HG02884 (cell line): Measurements from ENCODE around the gene RAD18.

ENCODE experiments used
- ATAC-seq: cut with Tn5 transposase; IDR thresholded peaks from one replicate; pipeline ENCODE4 v1.9.1; 2021; ENCODE audit warnings: mild to moderate bottlenecking, moderate library complexity; ENCODE audit not compliant: unreplicated experiment

RAD18 gene

DNA sequence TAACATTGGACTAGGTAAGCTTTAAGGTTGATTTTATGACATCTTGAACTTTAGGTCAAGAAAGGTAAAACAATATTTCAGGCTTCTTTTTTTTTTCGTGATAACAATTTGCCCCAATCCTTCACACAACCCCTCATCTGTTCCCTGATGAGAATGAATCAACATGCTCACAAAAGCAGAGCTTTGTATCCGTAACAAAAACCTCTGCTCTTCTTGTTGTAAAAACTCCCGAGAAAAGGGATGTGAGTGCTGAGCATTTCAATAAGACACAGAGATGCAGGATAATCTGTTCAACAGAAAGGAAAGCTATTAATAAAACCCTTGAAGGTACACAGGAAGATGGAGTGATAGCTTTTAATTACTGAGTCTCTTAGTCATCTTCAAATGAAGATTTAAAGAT is 94.3 kb downstream of the RAD18 start:
- ATAC-seq: no peak

DNA sequence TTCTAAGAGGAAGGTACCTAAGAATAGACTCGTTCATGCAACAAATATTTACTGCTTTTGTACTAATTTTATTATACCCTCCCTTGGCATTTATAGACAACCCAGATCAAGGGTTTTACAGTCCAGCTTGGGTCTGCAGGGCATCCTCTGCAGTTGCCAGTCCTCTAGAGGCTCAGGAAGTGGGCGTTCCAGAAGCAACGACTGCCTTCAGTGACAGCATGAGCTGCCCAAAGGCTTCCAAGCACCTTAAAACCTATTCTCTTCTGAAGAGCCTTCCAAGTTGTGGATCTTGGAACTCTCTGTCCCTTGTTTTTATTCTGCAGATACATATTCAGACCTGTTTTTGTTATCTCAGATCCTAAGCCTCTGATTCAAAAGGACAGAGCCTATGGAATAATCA is 95.6 kb downstream of the RAD18 start:
- ATAC-seq: no peak

DNA sequence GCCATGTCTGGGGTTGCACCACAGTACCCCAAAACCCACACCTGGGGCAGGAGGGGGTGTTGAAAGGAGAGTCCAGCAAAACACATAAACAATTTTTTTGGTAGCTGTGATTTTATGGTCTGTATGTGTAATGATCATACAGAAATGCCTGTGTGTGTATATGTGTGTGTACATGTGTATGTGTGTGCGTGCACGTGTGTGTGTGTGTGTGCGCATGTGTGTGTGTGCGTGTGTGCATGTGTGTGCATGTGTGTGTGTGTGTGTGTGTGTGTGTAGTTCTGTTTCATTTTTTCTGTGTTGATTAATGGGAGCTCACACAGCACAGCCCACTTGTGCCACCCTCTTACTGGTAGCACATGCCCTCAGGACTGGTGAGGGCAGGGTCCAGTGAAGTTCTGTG is 97.6 kb downstream of the RAD18 start:
- no peak for ATAC-seq

- no peak for ATAC-seq
These were observed 98.6 kb downstream of the RAD18 start for GRCh38 chr3:8864402-8865350.

- no peak for ATAC-seq
These were observed 99.4 kb downstream of the RAD18 start for GRCh38 chr3:8863891-8864290.

DNA sequence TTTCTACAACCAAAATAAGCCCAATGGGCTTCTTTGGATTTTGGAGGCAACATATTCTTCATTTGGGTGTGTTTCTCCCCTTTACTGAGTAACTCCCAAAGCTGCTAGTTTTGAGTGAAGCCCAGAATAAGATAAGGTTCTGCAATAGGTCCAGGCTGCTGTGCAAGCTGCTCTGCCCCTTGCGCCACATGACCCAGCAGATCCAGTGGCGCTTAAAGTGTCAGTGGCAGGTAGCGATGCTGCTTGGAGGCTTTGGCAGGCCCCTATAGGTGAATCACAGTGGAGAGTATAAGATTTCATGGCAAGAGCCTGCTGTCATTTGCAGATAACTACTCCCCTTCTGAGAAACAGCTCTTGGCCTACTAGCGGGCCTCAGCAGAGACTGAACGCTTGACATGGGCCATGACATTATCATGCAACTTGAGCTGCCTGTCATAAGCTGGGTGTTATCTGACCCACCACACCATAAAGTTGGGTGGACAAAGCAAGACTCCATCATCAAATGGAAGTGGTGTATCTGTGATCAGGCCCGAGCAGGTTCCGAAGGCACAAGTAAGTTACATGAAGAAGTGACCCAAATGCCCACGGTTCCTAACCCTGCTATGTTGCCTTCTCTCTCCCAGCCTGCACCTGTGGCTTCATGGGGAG is 105.4 kb downstream of the RAD18 start:
- no peak for ATAC-seq

DNA sequence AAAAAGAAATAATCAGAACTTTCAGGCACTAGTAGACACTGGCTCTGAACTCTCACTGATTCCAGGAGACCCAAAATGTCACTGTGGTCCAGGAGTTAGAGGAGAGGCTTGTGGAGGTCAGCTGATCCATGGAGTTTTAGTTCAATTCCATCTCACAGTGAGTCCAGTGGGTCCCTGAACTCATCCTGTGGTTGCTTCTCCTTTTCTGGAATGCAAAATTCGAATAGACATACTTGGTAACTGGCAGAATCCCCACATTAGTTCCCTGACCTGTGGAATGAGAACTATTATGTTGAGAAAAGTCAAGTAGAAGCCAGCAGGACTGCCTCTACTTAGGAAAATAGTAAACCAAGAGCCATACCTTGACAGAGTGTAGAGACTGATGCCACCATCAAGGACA is 106.6 kb downstream of the RAD18 start:
- no peak for ATAC-seq

DNA sequence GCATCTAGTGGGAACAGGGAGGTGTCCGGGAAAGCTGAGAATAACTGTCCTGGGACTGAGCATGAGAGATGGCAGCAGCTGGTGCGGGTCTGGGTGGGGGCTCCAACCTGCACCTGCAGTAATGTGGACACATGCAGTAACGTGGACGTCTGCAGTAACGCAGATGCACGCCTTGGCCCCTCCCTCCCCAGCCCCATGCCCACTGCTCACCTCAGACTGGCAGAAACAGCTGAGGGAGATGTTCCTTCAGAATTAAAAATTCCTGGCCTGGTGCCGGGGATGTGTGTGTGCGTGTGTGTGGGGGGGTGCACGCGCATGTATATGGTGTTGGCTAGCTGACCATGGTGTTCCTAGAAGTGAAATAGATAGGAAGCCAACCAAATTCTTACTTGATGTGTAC is 107.2 kb downstream of the RAD18 start:
- ATAC-seq: no peak

- ATAC-seq: no peak
These were observed 108.6 kb downstream of the RAD18 start for GRCh38 chr3:8854656-8855055.

- ATAC-seq: no peak
These were observed 110.2 kb downstream of the RAD18 start for GRCh38 chr3:8853081-8853480.

GRCh38 chr3:8852511-8852910 is 110.8 kb downstream of the RAD18 start:
- no peak for ATAC-seq

GRCh38 chr3:8851703-8852102 is 111.6 kb downstream of the RAD18 start:
- ATAC-seq: no peak

GRCh38 chr3:8848696-8849131 is 114.6 kb downstream of the RAD18 start:
- no peak for ATAC-seq

GRCh38 chr3:8847317-8847716 is 116.0 kb downstream of the RAD18 start:
- ATAC-seq: no peak

GRCh38 chr3:8846176-8846575 is 117.1 kb downstream of the RAD18 start:
- ATAC-seq: no peak

DNA sequence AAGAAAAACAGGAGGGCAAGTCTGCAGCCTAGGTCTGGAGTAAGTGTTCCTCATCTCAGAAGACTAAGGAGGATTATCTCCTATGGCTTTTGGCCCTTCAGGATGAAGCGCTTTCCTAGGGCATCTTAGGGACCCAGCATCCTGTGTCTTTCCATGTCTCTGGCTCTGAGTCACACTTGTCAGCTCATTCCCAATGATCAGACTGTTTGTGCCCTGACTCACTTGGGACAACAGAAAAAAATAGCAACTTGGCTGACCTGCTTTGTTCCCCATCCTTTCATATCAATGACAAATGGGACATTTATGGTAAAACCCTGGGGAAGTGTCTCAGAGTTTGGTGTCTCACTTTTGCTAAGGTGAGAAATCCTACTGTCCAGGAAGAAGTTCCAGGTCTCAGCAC is 117.6 kb downstream of the RAD18 start:
- no peak for ATAC-seq

- no peak for ATAC-seq
These were observed 119.9 kb downstream of the RAD18 start for GRCh38 chr3:8843347-8843746.

GRCh38 chr3:8842293-8842692 is 121.0 kb downstream of the RAD18 start:
- no peak for ATAC-seq

GRCh38 chr3:8841472-8841871 is 121.8 kb downstream of the RAD18 start:
- ATAC-seq: no peak

- ATAC-seq: no peak
These were observed 122.7 kb downstream of the RAD18 start for GRCh38 chr3:8840556-8840955.

DNA sequence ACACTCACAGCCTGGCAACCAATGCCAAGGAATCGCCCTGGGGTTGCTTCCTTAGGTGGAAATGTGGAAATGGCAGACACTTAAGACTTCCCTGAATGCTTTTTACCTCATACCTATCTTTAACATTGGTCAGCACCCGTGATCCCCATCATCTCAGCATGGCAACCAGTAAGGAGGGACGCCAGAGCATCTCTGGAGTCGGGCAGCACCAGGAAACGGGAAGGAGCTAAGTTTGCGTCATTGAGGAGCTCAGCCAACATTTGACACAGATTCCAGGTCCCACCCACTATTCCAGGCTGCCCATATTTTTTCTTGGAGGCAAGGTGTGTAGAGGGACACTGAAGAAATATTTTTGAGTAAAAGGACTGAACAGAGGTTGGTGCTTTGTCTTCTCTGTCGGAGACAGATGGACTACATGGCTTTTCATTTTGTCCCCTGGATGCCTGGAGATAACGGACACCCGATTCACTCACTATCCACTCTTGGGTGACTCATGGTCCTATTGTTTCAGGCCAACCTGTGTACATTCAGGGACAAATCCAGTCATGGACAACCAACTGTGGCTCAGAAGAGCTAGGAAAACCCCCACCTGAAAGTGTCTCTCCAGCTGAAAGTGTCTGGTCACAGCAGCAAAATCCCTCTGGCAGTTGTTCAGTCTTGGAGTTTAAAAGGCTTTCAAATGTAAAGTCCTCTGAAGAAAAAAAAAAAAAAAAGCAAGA is 123.5 kb downstream of the RAD18 start:
- no peak for ATAC-seq
